HG03025 (cell line): ENCODE results near the gene ABCA4.

Source experiments
- ATAC-seq: cut with Tn5 transposase; IDR thresholded peaks from one replicate; pipeline ENCODE4 v1.9.1; 2021; ENCODE audit warnings: mild to moderate bottlenecking, moderate library complexity; ENCODE audit not compliant: unreplicated experiment, low FRiP score

Gene ABCA4

DNA sequence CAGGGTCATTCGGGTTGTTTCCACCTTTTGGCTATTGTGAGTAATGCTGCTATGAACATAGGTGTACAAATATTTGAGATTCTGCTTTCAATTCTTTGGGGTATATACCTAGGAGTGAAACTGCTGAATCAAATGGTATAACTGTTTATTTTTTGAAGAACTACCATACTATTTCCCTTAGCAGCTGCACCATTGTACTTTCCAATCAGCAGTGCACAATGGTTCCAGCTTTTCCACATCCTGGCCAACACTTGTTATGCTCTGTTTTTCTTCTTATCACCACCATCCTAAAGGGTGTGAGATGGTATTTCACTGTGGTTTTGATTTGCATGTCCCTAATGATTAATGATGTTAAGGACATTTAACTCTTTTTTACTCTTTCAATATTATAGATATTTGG, 3.6 kb upstream of the ABCA4 start:
- ATAC-seq: no peak

DNA sequence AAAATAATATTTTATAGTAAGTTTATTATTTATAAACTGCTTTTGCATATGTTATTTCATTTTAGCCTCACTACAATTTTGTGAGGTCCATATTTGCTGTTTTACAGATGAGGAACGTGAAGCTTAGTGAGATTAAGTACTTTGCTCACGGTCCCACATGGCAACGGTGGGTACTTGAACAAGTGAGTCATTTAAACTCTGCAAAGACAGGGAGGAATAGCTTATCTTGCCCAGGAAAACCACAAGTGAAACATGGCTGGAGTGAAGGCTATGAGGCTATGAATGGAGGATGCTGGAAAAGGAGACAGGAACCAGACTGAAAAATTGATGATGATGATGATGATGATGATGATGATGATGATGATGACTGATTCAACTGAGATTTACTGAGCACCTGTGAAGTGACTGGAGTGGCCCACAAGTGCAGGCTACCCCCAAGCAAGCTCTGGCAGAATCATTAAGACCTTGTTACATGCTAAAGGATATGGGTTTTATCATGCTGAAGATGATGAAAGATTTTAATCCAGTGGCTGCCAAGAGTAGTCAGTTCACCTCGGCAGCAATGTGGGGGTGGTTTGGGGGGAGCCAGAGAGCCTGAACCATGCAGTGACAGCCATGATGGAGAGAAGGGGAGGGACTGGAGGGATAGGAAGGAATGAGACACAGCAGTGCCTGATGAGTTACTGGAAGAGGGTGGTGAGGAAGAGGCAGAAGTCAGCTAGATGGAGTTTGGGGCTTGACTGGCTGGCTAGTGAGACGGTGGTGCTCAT, 1.4 kb upstream of the ABCA4 start:
- ATAC-seq: no peak

DNA sequence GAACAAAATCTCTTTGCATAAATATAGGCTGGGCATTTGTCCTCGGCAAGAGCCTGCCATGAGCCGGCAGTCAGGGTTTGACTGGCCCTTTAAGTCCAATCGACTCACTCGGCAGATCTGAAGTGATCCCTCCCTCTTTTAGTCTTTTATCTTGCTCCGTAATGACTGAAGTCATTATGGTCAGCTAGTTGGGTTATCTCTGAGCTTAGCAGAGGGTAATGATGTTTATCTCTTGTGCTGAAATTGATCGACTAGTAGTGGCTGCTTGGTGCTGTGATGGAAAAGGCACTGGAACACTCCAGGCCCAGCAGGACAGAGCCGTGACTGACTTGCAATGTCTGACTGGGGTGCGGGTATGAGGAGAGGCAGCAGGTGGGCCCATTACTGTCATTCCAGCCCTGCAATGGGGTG, 468 bp upstream of the ABCA4 start:
- ATAC-seq: no peak

DNA sequence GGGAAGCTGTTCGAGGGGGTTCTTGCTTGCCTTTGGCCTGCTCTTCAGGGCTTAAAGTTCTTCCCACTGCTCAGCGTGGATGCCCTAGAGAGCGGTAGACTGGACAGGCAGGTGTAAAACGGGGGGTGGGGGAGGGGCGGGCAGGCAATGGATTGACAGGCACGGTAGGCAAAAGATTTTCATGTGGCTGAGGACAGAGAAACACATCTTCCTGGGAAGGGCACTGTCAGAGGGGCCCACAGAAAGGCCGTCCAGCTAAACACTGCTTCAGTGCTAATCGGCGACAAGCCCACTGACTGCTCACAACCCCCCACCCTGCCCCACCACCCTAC, 412 bp downstream of the ABCA4 start:
- ATAC-seq: no peak

DNA sequence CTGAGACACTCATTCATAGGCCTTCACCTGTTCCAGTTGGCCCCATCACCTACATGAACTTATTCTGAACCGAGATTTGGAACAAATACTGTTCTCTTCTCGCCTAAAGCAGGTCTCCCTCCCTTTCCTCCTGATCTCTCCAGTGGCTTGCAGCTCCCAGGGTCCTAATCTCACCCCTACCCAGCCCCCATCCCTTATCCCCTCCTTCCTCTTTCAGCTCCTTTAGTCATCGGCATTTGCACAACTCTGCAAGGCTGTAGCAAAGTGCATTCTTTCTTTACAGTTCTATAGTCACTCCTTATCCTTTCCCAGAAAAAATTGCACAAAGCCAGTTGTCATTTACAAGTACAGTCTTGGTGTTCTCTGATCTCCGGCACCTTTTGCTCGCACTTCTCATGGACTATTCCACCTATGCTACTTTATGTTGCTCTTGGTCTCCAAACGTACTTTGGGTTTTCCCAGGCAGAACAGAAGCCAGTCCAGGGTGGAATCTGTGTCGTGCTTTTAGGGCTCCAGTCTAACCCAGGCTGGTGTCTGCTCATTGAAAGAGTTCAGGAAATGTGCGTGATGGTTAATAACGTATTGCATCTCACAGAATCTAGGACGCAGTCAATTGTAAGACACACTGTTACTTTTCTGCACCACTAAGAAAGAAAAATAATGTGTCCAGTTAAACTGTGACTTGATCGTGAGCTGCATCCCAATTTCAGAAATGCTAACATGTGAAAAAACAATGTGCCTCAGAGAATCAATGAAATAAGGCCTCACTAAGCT, 965 bp downstream of the ABCA4 start:
- no peak for ATAC-seq

DNA sequence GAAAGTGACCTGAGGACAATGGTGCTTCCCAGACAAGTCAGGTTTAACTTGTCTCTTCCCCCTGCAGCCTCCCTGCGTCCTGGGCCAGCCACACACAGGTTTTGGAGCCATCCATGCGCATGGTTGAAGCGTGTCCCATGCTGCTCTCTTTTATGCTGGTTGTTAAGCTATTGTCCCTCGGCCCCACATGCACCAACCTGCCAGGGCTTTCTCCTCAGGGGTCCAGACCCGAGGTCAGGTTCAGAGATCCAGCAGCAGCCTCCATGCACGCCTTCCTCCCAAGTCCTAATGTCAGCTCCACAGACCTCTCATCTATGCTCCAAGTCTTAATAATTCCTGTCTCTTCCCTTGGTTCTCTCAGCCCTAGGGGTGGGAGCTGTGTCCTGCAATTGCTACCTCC, 1.6 kb downstream of the ABCA4 start:
- no peak for ATAC-seq

DNA sequence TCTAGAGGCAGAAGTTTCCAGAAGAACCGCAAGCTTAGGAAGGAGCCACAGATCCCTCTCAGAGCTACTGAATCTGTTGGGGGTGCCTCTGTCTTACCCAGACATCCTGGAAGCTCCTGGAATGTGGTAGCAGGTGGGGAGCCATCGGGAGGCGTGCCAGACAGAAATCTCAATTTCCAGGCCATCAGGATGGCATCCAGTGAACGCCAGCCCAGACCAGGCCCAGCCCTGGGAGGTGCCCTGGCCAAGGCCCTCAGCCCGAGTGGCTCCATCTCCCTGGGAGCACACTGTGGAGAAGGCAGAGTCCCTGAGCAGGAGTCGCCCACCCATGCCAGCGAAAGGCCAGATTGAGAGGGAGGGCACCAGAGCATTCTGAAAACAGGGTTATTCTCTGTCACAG, 2.5 kb downstream of the ABCA4 start:
- ATAC-seq: no peak

DNA sequence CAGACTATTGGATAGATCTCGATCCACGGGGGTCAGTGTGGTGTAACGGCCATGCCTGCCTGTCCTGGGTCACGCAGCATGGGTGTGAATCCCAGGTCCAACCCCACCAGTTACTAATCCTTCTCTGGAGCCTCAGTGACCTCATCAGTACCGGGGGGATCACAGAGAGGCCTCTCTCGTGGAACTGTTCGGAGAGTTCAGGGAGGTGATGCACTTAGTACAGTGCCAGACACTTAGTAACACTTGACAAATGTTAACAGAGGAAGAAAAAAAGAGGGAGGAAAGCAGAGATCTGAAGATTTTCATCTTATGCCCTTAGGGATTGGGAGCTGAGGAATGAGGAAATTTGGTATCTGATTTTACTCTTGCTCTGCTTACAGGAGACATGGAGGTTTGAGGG, 2.9 kb downstream of the ABCA4 start:
- ATAC-seq: no peak

DNA sequence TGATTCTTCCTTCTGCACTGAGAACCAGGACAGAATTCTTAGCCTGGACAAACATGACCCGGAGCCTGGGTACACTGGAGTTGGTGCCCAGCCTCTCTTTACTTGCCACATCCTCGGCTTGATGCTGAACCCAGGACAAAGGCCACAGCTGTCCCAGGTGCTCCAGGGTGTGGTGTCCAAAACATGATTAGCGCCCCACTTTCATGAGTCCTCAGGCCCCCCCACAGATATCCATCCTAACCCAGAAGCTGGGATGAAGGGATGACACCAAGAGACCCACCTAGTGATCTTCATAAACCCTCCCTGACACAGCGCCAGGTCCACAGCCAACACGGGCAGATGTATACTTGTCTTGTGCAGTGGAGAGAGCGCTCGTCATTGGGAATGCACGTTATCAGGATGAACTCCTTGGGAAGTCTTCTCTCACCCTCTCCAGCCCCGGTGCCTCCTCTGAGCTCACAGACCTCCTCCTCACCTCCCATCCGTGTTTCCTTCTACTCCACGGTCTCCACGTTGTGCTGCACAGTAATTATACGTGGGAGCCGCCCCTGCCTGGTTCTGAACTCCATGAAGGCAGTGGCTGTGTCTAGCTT, 3.6 kb downstream of the ABCA4 start:
- ATAC-seq: no peak

DNA sequence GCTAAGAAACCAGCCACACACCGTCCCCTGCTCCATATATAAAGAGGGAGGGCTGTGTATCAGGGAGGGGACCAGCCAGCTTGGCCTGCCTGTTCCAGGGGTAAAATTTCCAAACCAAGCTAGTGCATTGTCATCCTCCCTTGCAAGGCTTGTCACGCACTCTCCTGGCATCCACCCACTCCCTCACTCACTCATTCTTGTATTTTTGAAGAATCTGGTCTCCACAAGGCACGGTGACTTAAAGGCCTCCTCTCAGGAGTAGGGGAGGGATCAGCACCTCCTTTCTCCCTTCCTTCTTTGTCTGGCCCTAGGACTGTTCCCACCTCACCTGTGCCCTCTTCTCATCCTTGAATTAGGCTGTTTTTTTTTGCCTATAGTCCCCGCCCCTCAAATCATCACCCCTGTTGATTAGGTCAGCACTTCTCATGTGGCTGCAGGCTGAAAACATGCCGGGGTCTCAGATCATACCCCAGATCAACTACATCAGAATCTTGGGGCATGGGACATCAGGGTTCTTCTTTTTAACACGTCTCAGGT, 5.0 kb downstream of the ABCA4 start:
- no peak for ATAC-seq

DNA sequence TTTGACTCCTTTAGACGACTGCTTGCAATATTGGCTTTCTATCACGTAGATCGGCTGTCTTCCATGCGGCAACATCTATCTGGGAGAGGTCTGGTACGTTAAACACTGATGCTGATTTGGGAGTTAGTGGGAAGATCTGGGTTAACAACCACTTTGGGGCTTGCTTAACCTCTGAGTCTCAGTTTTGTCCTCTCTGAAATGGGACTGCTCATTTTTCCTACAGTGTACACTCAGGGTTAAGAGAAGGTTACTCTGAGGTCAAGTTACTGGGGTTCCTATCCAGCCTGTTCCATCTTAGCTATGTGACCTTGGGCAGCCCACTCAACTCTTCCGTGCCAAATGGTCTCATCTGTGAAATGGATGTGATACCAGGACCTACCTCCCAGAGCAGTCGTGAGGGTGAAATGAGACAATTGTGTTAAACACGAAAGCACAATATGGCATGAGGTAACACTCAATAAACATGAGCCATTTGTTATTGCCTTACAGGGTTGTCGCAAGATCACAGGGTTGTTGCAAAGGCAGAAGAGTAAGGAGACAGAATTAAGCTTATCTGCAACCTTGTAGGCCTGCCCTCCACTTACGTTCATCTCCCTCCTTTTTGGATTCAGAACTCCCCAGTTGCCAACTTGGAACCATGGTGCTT, 5.6 kb downstream of the ABCA4 start:
- no peak for ATAC-seq

DNA sequence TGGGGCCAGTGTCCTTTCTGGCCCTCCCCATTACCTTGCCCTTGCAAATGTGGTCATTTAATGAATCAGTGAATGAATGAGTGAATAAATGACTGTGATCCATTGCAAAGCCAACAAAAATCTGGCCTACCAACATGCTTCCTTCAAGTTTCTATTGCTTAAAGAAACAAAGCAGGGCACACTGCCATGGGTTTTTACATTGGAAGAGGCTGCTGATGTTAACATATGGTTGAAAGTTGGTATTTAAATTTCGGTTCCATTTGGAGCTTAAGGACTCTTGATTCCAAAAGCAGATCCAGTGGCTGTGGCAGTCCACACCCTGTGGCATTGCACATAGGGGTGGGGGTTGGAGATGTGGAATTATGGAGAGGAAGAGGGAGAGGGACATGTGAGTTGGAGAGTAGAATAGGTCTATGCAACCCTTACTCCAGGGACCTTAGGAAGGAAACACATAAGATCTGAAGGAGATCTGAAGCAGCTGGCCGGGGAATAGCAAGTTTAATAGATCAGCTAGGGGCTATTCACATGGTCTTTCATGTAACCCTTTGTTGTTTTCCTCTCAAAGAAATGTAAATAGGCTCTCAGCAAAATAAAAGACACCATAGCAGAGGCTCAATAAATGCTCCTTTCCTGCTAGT, 7.2 kb downstream of the ABCA4 start:
- no peak for ATAC-seq

DNA sequence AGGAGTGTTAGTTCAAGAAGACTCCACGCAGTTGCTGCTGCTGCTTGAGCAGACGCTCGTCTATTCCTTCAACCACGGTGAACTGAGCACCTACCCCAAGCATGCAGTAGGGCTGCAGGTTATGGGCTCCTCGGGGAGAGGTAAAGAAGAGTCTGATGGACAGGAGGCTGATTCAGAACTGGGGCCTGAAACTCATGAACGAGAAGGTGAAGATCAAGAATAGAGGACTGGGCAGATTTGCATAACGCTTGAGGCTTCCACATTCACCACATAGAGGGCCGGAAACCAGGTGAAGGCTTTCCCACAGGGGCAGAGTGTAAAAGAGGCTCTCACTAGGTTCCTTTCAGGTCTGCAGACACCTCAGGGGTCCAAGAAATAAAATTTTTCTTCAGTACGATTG, 9.1 kb downstream of the ABCA4 start:
- ATAC-seq: peak; percentile 88

DNA sequence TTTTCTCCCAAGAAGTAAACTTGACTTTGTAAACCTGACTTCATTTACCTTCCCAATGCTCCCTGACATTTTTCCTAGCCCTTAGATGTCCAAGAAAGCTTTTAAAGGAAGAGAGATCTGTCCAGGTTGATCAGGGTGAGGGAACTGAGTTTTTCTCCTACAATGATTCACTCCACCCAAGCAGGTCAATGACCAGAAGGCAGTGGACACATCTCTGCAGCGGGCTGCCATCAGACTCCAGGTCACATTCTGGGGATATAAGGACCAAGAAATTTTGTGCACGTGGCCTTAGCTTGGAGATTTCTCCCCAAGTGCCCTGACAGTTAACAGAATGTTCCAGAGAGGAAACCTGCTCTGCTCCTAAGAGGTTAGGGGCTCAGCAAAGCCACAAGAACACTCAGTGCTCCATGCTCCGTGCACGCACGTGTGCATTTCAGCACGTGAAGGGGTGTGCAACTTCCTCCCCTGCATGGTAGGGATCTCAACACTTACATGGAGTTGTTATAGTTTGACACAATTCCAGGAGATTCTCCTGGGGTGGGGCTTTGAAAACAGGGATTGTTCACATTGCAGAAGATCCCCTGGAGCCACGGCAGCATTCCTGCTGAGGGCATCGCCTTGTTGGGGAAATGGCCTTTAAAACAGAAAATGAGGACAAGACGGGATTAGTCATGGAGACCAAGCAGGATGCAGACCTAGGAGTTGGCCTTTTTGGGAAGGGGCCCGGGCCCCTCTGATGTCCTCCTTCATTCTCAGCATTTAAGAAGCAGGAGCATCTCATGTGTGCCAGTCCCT, 9.8 kb downstream of the ABCA4 start:
- no peak for ATAC-seq

DNA sequence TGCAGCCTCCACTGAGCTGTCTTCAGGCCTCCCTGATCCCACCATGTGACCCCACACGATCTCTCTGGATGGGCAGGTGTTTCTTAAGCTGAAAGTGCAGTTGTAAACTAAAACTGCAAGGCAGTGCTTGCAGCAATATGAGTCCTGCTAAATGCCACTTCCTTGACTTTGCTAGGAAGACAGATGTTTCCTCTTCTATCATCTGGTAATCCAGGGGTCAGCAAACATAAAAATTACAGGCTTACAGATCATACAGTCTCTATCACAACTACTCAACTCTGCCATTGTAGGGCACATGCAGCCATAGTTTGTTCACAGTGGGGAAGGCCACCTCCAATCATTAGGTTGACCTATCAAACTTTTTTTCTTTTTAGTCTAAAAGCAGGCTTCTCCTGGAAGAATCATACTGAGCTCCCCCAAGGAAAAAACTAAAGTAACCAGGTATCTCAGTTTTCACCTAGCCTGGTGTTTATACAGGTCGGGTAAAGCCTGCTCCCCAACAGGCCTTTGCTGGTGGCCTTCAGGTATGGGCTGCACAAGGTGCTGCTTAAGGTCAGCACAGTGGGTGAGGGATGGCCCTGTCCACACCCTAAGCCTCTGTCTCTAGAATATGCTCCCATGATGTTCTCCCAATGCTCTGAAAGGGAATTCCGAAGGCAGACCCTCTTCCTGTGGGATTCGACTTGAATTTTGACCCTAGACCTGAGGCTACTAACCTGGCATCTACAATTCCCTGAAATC, 10.8 kb downstream of the ABCA4 start:
- no peak for ATAC-seq

DNA sequence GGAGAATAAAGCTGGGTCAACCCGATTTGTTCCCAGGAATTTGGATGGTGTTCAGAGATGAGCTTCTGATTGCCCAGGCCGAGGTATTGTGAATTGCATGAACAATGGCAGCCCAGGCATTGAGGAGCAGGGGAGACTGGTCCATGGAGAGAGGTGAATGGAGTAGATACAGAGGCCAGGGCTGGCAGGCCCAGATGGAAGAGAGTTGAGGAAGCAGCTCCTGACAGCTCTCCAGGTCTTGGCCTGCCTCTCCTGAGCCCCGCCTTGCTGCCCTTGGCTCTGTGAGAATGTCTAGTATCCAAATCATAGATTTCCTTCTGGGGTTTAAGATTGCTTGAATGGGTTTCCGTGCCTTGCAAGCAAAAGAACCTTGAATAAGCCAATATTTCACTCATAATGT, 11.5 kb downstream of the ABCA4 start:
- ATAC-seq: no peak

DNA sequence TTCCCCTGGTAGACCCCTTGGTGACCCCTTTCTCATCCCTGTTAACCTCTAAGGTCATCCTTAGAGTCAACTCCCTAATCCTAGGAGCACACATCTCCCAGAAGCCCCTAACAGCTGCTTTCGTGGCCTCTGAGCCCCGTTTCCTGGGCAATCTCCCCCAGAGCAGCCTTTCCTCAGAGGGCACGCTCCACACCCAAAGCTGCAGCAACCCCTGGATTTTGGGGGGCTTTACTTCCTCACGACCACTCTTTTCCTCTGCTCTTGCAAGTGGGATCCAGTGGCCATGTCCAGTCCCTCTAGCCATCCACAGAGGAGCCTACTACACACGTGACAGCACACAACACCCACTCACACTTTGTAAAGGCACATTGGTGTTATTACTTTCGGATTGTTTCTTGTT, 13.8 kb downstream of the ABCA4 start:
- no peak for ATAC-seq

DNA sequence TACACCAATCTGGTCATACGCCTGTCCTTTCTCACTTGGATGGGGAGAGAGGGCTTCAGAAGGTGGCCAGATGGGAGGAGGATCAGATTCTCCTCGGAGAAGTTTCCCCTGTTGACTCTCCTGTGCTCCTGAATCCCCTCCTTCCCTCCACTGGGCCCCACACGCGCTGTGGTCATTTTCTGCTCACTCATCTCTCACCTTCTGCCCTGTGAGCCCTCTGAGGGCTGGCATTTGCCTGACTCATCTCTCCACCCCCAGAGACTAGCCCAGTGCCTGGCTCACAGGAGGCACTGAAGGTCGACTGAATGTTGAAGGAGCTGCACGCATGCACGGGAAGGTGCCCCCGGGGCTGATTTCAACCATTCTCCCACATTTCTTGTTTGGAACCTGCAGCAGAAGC, 14.2 kb downstream of the ABCA4 start:
- ATAC-seq: no peak

DNA sequence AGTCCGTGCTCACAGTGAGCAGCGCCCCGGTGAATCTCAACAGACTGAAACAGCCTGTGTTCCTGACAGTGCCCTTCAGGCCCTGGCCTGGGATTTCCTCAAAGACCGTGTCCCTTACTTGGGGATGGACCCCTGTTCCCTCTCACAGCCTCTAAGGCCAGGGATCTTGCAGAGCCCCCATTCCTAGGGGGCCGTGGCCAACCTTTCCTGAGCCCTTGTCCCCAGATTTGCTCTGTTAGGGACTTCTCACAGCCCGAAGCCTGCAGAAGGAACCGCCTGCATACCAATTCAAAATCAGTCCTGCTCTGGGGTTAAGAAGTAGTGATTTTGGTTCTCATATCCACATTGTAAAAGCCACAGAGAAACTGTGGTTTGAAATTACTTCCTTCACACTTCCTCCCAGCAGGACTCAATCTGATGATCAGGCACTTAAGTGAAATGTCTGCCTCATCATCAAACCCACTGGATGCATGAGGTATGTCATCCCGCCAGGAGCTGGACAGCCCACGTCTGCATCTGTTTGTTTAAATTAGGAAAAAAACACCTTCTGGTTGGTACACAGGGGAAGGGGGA, 14.9 kb downstream of the ABCA4 start:
- ATAC-seq: no peak
